PFSK-1 (cell line): ENCODE data around the gene SHC4.
A peak's percentile ranks its signal among the peaks of the same experiment; 100 is the strongest.

Experiments
- FOXP2 ChIP-seq: optimal IDR thresholded peaks from 2 replicates; pipeline ENCODE3; 2011; ENCODE audit warnings: borderline replicate concordance, control low read depth, inconsistent platforms; ENCODE audit not compliant: insufficient read depth; ENCODE audit errors: extremely low read length, extremely low read depth
- POLR2AphosphoS5 ChIP-seq: IDR thresholded peaks from 2 replicates; pipeline ENCODE4 v1.6.1; 2012; ENCODE audit warnings: low read depth, mild to moderate bottlenecking, control low read depth, low read length, moderate library complexity
- SIN3A ChIP-seq: IDR thresholded peaks from 2 replicates; pipeline ENCODE4 v1.6.1; 2012; ENCODE audit warnings: mild to moderate bottlenecking, low read length, moderate library complexity, borderline replicate concordance; ENCODE audit not compliant: insufficient read depth
- TAF1 ChIP-seq: IDR thresholded peaks from 2 replicates; pipeline ENCODE4 v1.6.1; 2012; ENCODE audit warnings: low read length, control low read depth, borderline replicate concordance; ENCODE audit not compliant: insufficient read depth
- TF ChIP-seq, protein P1 (sequence below), 2 experiments: IDR thresholded peaks; 2 replicates each; pipeline versions ENCODE4 v1.6.1 to v1.8.0; 2011 to 2012; ENCODE audit warnings: low read depth in 2 of 2, low read length in 2 of 2, control low read depth in 1 of 2, inconsistent platforms in 1 of 2, mild to moderate bottlenecking in 1 of 2, moderate library complexity in 1 of 2; ENCODE audit not compliant: insufficient read depth in 1 of 2

SHC4 gene

DNA sequence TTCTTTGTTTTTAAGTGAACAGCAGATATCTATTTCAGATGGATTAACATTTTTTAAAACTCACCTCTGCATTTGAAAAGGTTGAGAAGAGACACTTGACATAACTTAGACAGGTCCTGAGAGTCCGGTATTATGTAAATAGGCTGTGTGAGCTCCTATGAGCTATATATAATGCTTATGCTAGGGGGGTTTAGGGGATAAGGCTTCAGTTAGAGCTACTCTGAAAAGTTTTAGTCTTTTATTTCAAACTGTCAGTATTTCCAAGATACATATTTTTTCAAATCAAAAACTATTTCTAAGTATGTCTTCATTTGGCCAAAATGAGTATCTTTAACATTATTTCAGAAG is 16.9 kb downstream of the SHC4 start:
- TF ChIP-seq TAF1 (no peak), FOXP2 (no peak), POLR2AphosphoS5 (no peak), SIN3A (no peak)

DNA sequence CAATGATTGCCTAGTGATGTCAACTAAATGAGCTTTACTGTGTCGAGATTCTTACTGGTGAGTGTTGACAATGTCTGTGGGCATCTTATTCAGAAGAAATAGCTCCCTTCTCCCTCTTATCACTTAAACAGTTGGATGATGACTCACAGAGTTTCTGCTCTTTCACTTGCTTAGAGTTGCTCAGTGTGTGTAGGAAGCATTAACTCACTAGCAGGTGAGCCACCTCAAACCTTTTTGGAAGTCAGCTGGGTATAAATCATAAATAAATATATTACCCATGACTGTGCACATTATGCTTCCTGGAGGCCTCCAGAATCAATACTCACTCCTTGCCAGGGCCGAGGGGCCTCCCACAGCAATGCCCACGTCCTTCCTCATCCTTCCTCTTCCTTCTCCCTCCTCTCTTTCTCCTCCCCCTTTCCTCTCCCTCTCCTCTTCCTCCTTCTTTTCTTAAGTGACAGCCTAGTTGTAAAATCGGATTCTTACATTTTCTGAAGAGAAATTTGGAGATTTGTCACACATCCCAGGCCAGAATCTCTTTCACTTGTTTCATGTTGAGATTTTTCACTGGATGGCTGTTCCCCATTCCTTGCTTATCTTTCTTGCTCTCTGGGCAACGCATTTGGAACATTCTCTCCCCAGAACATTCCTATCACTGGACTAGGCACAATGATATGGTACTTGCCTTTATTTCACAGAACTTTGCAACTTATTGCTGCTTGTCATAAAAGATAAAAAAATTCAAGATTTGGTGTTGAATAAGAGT is 17.5 kb downstream of the SHC4 start:
- TF ChIP-seq TAF1: peak; percentile 25; the same call in 1 of the 2 replicates
- no peak for TF ChIP-seq FOXP2
- TF ChIP-seq POLR2AphosphoS5: peak; percentile 50
- no peak for TF ChIP-seq SIN3A

DNA sequence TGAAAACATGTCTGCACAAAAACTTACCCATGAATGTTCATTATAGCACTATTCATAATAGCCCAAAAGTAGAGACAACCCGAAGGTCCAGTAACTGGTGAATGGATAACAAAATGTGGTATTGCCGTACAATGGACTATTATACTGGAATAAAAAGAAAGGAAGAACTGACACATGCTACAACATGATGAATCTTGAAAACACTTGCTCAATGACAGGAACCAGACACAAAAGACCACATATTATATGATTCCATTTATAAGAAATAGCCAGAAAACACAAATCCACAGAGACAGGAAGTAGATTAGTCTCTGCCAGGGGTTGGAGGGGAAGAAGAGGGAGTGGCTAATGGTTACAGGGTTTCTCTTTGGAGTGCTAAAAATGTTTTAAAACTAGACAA is 18.3 kb downstream of the SHC4 start:
- TF ChIP-seq SIN3A: no peak
- TF ChIP-seq FOXP2: no peak
- TF ChIP-seq POLR2AphosphoS5: no peak
- TF ChIP-seq TAF1: no peak
- TF ChIP-seq, protein P1, sequence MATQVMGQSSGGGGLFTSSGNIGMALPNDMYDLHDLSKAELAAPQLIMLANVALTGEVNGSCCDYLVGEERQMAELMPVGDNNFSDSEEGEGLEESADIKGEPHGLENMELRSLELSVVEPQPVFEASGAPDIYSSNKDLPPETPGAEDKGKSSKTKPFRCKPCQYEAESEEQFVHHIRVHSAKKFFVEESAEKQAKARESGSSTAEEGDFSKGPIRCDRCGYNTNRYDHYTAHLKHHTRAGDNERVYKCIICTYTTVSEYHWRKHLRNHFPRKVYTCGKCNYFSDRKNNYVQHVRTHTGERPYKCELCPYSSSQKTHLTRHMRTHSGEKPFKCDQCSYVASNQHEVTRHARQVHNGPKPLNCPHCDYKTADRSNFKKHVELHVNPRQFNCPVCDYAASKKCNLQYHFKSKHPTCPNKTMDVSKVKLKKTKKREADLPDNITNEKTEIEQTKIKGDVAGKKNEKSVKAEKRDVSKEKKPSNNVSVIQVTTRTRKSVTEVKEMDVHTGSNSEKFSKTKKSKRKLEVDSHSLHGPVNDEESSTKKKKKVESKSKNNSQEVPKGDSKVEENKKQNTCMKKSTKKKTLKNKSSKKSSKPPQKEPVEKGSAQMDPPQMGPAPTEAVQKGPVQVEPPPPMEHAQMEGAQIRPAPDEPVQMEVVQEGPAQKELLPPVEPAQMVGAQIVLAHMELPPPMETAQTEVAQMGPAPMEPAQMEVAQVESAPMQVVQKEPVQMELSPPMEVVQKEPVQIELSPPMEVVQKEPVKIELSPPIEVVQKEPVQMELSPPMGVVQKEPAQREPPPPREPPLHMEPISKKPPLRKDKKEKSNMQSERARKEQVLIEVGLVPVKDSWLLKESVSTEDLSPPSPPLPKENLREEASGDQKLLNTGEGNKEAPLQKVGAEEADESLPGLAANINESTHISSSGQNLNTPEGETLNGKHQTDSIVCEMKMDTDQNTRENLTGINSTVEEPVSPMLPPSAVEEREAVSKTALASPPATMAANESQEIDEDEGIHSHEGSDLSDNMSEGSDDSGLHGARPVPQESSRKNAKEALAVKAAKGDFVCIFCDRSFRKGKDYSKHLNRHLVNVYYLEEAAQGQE (IDR thresholded peaks at IDR 0.05; ENCODE audit: insufficient read depth in 1 of 2, low read depth in 2 of 2, low read length in 2 of 2): no peak

DNA sequence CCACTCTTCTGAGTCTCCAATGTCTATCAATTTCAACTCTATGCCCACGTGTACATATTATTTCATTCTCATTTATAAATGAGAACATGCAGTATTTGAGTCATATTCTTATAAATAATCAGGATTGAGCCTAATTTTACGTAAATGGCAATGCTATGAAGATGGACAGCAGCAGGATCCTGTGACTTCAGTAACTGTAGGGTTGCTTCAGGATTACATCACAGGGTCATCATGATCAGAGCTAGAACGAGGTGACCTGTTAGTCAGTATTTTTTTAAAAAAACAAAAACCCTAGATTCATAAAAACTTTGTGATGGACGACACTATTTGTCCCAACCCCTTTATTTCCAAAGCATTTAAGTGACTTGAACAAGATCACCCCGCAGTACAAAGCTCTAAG is 21.8 kb downstream of the SHC4 start:
- TF ChIP-seq TAF1 (no peak), SIN3A (no peak), POLR2AphosphoS5 (no peak), FOXP2 (no peak)
- TF ChIP-seq, protein P1 (IDR thresholded peaks at IDR 0.05; ENCODE audit: insufficient read depth in 1 of 2, low read depth in 2 of 2, low read length in 2 of 2): no peak

DNA sequence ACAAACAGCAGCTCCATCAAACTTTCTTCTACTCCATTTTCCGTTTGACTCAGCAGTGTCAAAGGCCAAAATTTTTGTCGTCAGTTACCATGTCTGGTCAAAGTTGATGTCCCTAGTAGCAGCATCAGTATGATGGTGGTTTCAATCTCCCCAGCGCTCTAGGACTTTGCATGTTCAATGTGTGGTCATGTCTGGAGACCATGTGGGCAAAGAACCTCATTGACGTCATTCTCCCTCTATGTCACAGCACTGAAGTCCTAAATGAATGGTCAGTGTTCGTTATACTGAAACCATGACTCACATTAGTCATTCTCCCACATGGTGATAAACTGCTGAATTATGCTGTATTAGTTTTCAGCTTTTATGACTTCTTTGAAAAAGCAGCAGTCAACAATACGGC is 23.2 kb downstream of the SHC4 start:
- TF ChIP-seq, protein P1 (IDR thresholded peaks at IDR 0.05; ENCODE audit: insufficient read depth in 1 of 2, low read depth in 2 of 2, low read length in 2 of 2): no peak
- TF ChIP-seq FOXP2: no peak
- no peak for TF ChIP-seq POLR2AphosphoS5

DNA sequence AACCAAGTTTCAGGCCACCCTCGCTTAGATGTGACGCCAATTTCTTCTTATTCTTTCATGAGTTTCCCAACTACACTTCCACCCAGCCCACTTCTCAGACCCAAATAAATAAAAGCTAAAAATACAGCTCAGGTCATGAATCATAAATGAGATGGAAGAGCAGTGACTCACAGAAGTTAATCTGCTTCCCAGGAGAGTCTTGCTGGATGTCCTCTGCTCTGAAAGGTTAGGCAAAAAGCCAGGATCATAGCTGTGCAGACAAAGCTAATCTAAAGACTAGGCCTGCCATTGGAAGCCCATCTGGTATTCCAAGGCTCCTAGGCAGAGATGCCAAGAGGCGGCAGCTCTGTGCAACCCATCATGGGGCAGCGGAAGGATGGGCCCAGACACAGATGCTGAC is 24.1 kb downstream of the SHC4 start:
- peak; percentile 46; the same call in 1 of the 2 replicates for TF ChIP-seq TAF1
- TF ChIP-seq, protein P1 (IDR thresholded peaks at IDR 0.05; ENCODE audit: insufficient read depth in 1 of 2, low read depth in 2 of 2, low read length in 2 of 2): peak in 1 of 2 experiments; percentile 29; a peak in 1 of 4 replicates
- 0 out of 2 replicates have a peak, but pooled peaks have one; percentile 81 for TF ChIP-seq SIN3A
- TF ChIP-seq POLR2AphosphoS5: peak; percentile 56; the same call in 1 of the 2 replicates
- TF ChIP-seq FOXP2: no peak
